ENCODE measurements around the gene CELA3B.

GRCh38 chr1:21942464-21942863, 34.4 kb upstream of the CELA3B start:
- TF ChIP-seq, protein P1, sequence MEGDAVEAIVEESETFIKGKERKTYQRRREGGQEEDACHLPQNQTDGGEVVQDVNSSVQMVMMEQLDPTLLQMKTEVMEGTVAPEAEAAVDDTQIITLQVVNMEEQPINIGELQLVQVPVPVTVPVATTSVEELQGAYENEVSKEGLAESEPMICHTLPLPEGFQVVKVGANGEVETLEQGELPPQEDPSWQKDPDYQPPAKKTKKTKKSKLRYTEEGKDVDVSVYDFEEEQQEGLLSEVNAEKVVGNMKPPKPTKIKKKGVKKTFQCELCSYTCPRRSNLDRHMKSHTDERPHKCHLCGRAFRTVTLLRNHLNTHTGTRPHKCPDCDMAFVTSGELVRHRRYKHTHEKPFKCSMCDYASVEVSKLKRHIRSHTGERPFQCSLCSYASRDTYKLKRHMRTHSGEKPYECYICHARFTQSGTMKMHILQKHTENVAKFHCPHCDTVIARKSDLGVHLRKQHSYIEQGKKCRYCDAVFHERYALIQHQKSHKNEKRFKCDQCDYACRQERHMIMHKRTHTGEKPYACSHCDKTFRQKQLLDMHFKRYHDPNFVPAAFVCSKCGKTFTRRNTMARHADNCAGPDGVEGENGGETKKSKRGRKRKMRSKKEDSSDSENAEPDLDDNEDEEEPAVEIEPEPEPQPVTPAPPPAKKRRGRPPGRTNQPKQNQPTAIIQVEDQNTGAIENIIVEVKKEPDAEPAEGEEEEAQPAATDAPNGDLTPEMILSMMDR (tag by site-specific recombination; IDR thresholded peaks at IDR 0.05) = no peak
- TF ChIP-seq ZNF274 (IDR thresholded peaks at IDR 0.05; ENCODE audit: low read length) (no peak), ZNF274 (tag by site-specific recombination; IDR thresholded peaks at IDR 0.05; ENCODE audit: borderline replicate concordance) (no peak), SCRT1 (tag by site-specific recombination; IDR thresholded peaks at IDR 0.05; ENCODE audit: borderline replicate concordance) (no peak), ZNF785 (tag by site-specific recombination; IDR thresholded peaks at IDR 0.05) (no peak), ZNF561 (tag by site-specific recombination; IDR thresholded peaks at IDR 0.05; ENCODE audit: borderline replicate concordance) (no peak), KLF1 (tag by site-specific recombination; IDR thresholded peaks at IDR 0.05) (no peak), ZNF792 (tag by site-specific recombination; IDR thresholded peaks at IDR 0.05) (no peak), REST (tag by site-specific recombination; IDR thresholded peaks at IDR 0.05) (no peak), ZNF521 (tag by site-specific recombination; IDR thresholded peaks at IDR 0.05) (no peak)
- TF ChIP-seq, protein P2, sequence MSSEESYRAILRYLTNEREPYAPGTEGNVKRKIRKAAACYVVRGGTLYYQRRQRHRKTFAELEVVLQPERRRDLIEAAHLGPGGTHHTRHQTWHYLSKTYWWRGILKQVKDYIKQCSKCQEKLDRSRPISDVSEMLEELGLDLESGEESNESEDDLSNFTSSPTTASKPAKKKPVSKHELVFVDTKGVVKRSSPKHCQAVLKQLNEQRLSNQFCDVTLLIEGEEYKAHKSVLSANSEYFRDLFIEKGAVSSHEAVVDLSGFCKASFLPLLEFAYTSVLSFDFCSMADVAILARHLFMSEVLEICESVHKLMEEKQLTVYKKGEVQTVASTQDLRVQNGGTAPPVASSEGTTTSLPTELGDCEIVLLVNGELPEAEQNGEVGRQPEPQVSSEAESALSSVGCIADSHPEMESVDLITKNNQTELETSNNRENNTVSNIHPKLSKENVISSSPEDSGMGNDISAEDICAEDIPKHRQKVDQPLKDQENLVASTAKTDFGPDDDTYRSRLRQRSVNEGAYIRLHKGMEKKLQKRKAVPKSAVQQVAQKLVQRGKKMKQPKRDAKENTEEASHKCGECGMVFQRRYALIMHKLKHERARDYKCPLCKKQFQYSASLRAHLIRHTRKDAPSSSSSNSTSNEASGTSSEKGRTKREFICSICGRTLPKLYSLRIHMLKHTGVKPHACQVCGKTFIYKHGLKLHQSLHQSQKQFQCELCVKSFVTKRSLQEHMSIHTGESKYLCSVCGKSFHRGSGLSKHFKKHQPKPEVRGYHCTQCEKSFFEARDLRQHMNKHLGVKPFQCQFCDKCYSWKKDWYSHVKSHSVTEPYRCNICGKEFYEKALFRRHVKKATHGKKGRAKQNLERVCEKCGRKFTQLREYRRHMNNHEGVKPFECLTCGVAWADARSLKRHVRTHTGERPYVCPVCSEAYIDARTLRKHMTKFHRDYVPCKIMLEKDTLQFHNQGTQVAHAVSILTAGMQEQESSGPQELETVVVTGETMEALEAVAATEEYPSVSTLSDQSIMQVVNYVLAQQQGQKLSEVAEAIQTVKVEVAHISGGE (tag by site-specific recombination; conservative IDR thresholded peaks at IDR 0.05; ENCODE audit: low read depth) = no peak

Data from HEK293 (cell line).